Activated gamma-delta T cell (primary cell): Measurements from ENCODE around the gene UHRF2.
"Not testable (repeated sequence)": the region's sequence is repeated elsewhere in the genome, so short reads cannot be mapped to it uniquely, and the experiment has no call there.

Experiments used
- DNase-seq: peaks from one replicate; lab custom pipeline; 2025; lab: John Stamatoyannopoulos, UW

The UHRF2 gene

DNA sequence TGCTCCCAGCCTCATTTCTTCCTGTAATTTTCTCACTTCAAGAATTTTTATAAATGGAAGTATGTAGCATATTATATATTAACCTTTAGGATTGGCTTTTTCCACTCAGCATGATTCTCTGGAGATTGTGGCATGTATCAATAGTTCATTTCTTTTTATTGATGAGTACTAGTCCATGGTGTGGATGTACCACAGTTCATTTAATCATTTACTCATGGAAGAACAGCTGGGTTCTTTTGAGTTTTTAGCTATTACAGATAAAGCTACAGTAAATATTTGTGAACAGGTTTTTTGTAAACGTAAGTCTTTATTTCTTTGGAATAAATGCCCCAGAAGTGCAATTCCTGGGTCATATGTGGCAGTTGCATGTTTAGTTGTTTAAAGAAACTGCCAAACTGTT lies 76.1 kb downstream of the UHRF2 start:
- DNase-seq: no peak

DNA sequence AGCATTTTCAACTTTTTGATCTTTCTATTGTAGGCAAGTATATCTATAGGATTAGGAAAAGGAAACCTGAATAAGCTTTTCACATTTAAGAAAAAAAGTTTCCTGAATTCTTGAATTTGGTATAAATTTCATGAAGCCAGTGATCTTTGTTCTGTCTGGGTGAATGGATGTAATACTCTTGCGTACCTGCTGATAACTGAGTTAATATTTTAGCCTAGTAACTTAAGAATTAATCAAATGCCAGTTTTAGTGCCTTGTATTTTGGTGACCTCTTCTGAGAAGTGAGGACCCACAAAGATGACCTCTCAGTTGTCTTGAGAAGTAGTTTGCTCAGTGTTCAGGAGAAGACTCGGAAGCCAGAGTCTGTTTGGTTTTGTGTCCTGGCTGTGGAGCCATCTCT lies 77.9 kb downstream of the UHRF2 start:
- DNase-seq: no peak

DNA sequence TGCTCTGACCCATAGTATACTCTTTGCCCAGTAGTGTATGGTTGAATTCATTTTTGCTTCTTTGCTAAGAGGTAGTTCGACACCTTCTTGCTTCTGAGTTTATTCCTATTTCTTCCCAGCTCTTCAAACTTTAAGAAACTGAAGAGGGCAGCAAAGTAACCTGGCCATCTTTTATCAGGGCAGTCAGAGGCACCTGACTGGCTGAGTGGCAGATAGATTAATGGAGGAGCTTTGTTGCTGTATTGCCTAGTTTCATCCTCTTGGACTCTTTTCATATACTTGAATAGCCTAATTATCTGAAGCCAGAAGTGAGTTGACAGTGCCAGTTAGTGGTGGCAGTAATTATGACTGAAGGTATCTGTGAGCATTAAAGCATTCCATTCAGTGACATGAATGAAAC lies 82.5 kb downstream of the UHRF2 start:
- DNase-seq: no peak

GRCh38 chr9:6498982-6499381 lies 86.0 kb downstream of the UHRF2 start:
- DNase-seq: no peak

- DNase-seq: no peak
These were observed 88.7 kb downstream of the UHRF2 start for GRCh38 chr9:6501526-6502210.

DNA sequence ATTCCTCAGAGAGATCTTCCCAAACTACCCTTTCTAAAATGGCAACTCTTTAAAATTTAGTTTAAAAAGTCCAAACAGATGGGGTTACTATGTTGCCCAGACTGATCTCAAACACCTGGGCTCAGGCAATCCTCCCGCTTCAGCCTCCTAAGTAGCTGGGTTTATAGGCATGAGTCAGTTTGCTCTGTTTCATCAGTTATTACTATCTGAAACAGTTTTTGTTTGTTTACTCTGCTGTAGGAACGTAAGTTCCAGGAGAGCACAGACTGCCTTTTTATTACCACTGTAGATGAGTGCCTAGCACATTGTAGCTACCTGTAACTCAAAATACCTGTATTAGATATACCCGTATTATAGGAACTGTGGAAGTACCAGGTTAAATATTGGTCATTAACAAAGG lies 89.4 kb downstream of the UHRF2 start:
- DNase-seq: no peak

GRCh38 chr9:6506571-6506970 lies 93.6 kb downstream of the UHRF2 start:
- no peak for DNase-seq

GRCh38 chr9:6512085-6512657 lies 99.2 kb downstream of the UHRF2 start:
- DNase-seq: no peak

DNA sequence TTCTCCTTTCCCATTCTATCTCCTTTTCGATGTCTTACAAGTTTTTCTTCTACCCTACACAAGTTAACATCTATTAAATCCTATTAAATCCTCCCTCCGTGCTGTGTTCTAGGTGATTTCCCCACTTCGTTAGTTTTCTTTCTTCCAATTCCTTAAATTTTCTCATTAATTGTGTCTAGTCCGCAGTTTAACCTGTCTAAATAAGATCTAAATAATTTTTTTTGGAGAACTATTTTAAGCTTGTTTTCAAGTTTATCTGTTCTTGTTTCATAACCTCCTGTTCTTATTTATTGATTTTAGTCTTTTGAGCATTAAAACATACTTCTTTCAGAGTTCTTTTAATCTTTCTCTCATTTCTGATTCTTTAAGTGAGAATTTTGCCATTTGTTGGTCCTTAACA lies 109.3 kb downstream of the UHRF2 start:
- no peak for DNase-seq

DNA sequence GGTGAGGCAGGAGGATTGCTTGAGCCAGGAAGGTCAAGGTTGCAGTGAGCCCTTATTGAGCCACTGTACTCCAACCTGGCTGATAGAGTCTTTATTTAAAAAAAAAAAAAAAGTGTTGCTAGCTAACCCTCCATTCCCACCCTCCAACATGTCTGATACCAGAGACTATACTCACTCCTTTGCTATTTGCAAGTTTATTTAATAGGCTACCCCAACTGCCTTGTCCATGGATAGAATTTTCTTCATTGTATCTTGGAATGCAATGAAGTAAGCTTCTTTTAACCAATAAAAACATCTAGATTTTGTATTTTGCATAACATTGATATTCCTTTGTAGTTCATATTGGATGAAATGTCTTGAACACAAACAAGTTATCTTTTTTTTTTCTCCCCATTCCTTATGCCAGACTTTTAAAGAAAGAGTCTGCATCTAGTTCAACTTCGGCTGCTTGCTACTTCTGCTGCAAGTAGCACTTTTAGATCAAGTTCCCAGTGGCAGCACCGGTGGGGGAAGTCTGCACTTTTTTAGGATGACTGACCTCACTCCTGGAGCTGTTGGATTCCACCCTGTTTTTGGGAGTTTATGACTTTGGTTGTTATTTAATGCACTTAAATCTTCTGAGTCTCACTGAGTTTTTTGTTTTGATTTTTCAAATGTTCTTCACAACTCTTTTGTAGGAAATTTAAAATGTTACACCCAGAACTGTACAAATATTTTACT lies 112.5 kb downstream of the UHRF2 start:
- no peak for DNase-seq

DNA sequence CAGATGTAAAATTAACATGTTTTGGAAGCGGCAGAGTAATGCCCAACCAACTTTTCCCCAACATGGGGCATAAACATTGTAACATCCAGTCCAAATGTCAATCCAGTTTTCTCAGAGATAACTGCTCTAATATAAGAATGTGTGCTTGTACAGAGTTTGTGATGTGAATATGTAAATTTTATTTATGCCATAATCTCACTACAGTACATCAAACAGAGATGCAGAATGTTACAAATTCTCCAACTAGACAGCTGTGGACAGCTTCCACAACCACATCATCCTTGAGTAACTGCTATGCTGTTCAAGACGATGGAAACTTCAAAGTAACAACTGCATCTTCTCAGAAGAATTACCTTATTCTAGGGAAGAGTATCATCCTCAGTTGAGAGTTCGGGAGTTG lies 122.6 kb downstream of the UHRF2 start:
- DNase-seq: no peak

- no peak for DNase-seq
These were observed 125.7 kb downstream of the UHRF2 start for GRCh38 chr9:6538666-6539071.

GRCh38 chr9:6542617-6543016 lies 129.6 kb downstream of the UHRF2 start:
- not testable (repeated sequence) for DNase-seq

- DNase-seq: no peak
These were observed 130.2 kb downstream of the UHRF2 start for GRCh38 chr9:6543204-6543603.

- no peak for DNase-seq
These were observed 132.2 kb downstream of the UHRF2 start for GRCh38 chr9:6545017-6545691.

DNA sequence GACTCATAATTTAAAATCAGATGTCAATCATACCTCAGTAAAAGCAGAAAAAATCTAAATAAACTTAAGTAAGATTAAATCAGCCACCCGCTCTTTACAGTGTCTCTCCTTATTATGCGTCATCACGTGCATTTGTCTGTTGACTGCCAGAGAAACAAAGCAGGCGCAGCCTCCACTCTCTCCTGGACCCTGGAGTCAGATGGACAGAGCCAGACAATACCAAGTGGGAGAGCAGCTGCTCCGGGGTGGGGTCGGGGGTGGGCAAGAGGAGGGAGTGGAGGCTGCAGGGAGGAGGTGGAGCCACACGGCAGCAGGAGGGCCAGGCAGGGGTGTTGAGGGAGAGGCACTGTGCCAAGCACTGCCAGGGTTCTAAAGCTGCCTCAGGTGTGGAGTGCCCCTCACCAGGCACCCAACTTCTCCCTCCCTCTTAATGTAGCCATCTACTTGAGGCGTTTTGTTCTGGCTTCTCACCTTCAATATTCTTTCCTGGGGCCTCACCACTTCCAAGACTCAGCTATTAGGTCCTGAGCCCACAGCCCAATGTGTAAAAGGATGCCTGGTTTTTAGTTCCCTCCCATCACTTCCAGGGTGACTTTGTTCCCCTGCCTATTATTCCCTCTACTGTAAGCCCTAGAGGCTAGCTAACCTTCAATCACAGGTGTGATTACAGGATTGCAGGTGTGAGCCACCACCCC lies 136.3 kb downstream of the UHRF2 start:
- no peak for DNase-seq

DNA sequence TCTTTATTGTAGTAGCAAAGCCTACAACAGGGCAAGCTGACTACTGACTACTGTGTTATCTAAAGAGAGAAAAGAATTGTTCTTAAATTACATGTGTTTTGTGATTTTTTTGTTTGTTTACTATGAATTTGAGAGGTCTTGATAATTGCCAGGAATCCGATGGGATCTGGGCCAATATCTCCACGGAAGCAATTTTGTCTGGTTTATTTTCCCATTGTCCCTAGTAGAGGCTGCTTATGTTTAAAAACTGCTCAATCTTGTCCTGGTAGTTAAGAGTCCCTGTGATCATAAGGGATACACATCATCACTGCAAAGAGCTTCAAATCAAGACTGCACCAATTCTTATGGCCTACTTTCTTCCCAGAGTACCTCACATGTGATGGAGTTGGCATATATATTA lies 138.1 kb downstream of the UHRF2 start:
- no peak for DNase-seq

GRCh38 chr9:6552033-6552432 lies 139.0 kb downstream of the UHRF2 start:
- DNase-seq: no peak

- no peak for DNase-seq
These were observed 139.6 kb downstream of the UHRF2 start for GRCh38 chr9:6552498-6553121.

DNA sequence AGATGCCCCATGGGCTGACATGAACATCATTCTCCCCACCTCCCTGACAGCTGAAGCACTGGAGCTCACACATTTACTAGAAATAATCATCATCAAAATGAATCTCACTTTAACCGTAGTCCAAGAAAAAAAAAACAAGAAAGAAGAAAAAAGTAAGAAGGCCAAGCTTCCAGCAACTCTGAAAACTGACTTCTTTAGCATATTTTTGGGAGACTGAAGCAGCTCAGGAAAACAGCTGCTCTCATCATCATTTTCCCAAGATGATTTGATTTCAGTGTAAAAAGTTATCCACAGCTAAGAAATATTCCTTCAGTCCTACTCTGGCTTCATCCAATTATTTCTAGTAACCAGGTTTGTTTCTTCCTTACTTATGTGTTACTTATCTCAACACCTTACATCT lies 140.9 kb downstream of the UHRF2 start:
- DNase-seq: no peak
